Duodenal mucosa (tissue), 2 donors: Measurements from ENCODE around the gene LHFPL6.

Experiments used
- H3K27ac ChIP-seq: one replicate; pipeline ENCODE4 v1.7.0; 2013; ENCODE audit warnings: low read depth, low read length
- H3K27me3 ChIP-seq, 2 donors: one replicate each; pipeline ENCODE4 v1.7.0; 2013; ENCODE audit warnings: low read length in 2 of 2, control low read depth in 1 of 2; ENCODE audit not compliant: insufficient read depth in 2 of 2, control insufficient read depth in 1 of 2
- H3K36me3 ChIP-seq, 2 donors: one replicate each; pipeline ENCODE4 v1.7.0; 2013; ENCODE audit warnings: low read length in 2 of 2, control low read depth in 1 of 2; ENCODE audit not compliant: insufficient read depth in 2 of 2, control insufficient read depth in 1 of 2
- H3K4me1 ChIP-seq, 2 donors: one replicate each; pipeline ENCODE4 v1.7.0; 2013; ENCODE audit warnings: low read length in 2 of 2, control low read depth in 1 of 2; ENCODE audit not compliant: insufficient read depth in 2 of 2, control insufficient read depth in 1 of 2
- H3K4me3 ChIP-seq, 2 donors: one replicate each; pipeline ENCODE4 v1.7.0; 2013; ENCODE audit warnings: low read length in 2 of 2, low read depth in 1 of 2
- H3K9ac ChIP-seq, 2 donors: one replicate each; pipeline ENCODE4 v1.7.0; 2013; ENCODE audit warnings: low read length in 2 of 2, low read depth in 1 of 2
- H3K9me3 ChIP-seq, 2 donors: one replicate each; pipeline ENCODE4 v1.7.0; 2013; ENCODE audit warnings: low read length in 2 of 2, control low read depth in 1 of 2; ENCODE audit not compliant: control insufficient read depth in 1 of 2

The LHFPL6 gene

GRCh38 chr13:39597838-39598237 is 5.2 kb downstream of the LHFPL6 start:
- no peaks in the 10 kb centered on the region for H3K36me3 ChIP-seq
- H3K9ac ChIP-seq = no peak overlapping the region
- H3K4me1 ChIP-seq = peaks cover 0 to 6% of the 10 kb centered on the region in 2 donors
- no peaks in the 10 kb centered on the region for H3K9me3 ChIP-seq
- H3K27ac ChIP-seq = no peak overlapping the region
- H3K27me3 ChIP-seq = peaks cover 13 to 21% of the 10 kb centered on the region in 2 donors
- H3K4me3 ChIP-seq = no peak overlapping the region

- no peak overlapping the region for H3K4me3 ChIP-seq
- H3K27ac ChIP-seq = no peak overlapping the region
Observed at GRCh38 chr13:39596685-39597084, 6.3 kb downstream of the LHFPL6 start.

GRCh38 chr13:39596176-39596575 is 6.8 kb downstream of the LHFPL6 start:
- no peak overlapping the region for H3K4me3 ChIP-seq
- H3K36me3 ChIP-seq = no peaks in the 10 kb centered on the region
- no peak overlapping the region for H3K9ac ChIP-seq
- H3K9me3 ChIP-seq = no peaks in the 10 kb centered on the region
- no peak overlapping the region for H3K27ac ChIP-seq
- peaks cover 6 to 8% of the 10 kb centered on the region in 2 donors for H3K27me3 ChIP-seq
- no peaks in the 10 kb centered on the region for H3K4me1 ChIP-seq

More at GRCh38 chr13:39596685-39597084, 6.3 kb downstream of the LHFPL6 start:
- Histone ChIP-seq H3K9me3 (no peaks in the 10 kb centered on the region), H3K9ac (no peak overlapping the region), H3K36me3 (no peaks in the 10 kb centered on the region), H3K4me1 (no peaks in the 10 kb centered on the region), H3K27me3 (peaks cover 6 to 13% of the 10 kb centered on the region in 2 donors)

- Histone ChIP-seq H3K27me3 (no peaks in the 10 kb centered on the region), H3K4me3 (no peak overlapping the region), H3K27ac (no peak overlapping the region), H3K36me3 (no peaks in the 10 kb centered on the region), H3K9me3 (no peaks in the 10 kb centered on the region), H3K4me1 (no peaks in the 10 kb centered on the region), H3K9ac (no peak overlapping the region)
Observed at GRCh38 chr13:39590466-39591036, 12.4 kb downstream of the LHFPL6 start.

- Histone ChIP-seq H3K4me3 (no peak overlapping the region), H3K9me3 (no peaks in the 10 kb centered on the region), H3K36me3 (no peaks in the 10 kb centered on the region), H3K27ac (no peak overlapping the region), H3K4me1 (no peaks in the 10 kb centered on the region), H3K9ac (no peak overlapping the region), H3K27me3 (no peaks in the 10 kb centered on the region)
Observed at GRCh38 chr13:39588384-39588783, 14.6 kb downstream of the LHFPL6 start.

GRCh38 chr13:39587939-39588338 is 15.1 kb downstream of the LHFPL6 start:
- no peak overlapping the region for H3K27ac ChIP-seq
- H3K36me3 ChIP-seq = no peaks in the 10 kb centered on the region
- H3K27me3 ChIP-seq = no peaks in the 10 kb centered on the region
- H3K4me3 ChIP-seq = no peak overlapping the region
- no peaks in the 10 kb centered on the region for H3K9me3 ChIP-seq
- no peaks in the 10 kb centered on the region for H3K4me1 ChIP-seq
- H3K9ac ChIP-seq = no peak overlapping the region

- Histone ChIP-seq H3K4me1 (no peaks in the 10 kb centered on the region), H3K27ac (no peak overlapping the region), H3K36me3 (no peaks in the 10 kb centered on the region), H3K9me3 (no peaks in the 10 kb centered on the region), H3K27me3 (no peaks in the 10 kb centered on the region), H3K9ac (no peak overlapping the region), H3K4me3 (no peak overlapping the region)
Observed at GRCh38 chr13:39586958-39587605, 15.9 kb downstream of the LHFPL6 start.

- no peaks in the 10 kb centered on the region for H3K9me3 ChIP-seq
- no peak overlapping the region for H3K4me3 ChIP-seq
- no peak overlapping the region for H3K27ac ChIP-seq
- H3K36me3 ChIP-seq = no peaks in the 10 kb centered on the region
- no peaks in the 10 kb centered on the region for H3K4me1 ChIP-seq
- H3K9ac ChIP-seq = no peak overlapping the region
- H3K27me3 ChIP-seq = no peaks in the 10 kb centered on the region
Observed at GRCh38 chr13:39586151-39586550, 16.8 kb downstream of the LHFPL6 start.

- Histone ChIP-seq H3K4me1 (no peaks in the 10 kb centered on the region), H3K27ac (no peak overlapping the region), H3K27me3 (no peaks in the 10 kb centered on the region), H3K4me3 (no peak overlapping the region), H3K9me3 (no peaks in the 10 kb centered on the region), H3K36me3 (no peaks in the 10 kb centered on the region), H3K9ac (no peak overlapping the region)
Observed at GRCh38 chr13:39585219-39585618, 17.8 kb downstream of the LHFPL6 start.

GRCh38 chr13:39580881-39581575 is 22.0 kb downstream of the LHFPL6 start:
- no peak overlapping the region for H3K4me3 ChIP-seq
- no peaks in the 10 kb centered on the region for H3K4me1 ChIP-seq
- H3K9ac ChIP-seq = no peak overlapping the region
- H3K27ac ChIP-seq = no peak overlapping the region
- no peaks in the 10 kb centered on the region for H3K36me3 ChIP-seq
- no peaks in the 10 kb centered on the region for H3K27me3 ChIP-seq
- H3K9me3 ChIP-seq = no peaks in the 10 kb centered on the region
